Tibial nerve (tissue), 4 donors: Measurements from ENCODE around the gene DPP3. TPM values are rescaled to one million over a fixed set of nuclear protein-coding genes. Genes with fewer than 3 reads are reported as not detected.
"Not testable (repeated sequence)": the region's sequence is repeated elsewhere in the genome, so short reads cannot be mapped to it uniquely, and the experiment has no call there.

ENCODE experiments used
- DNase-seq, 2 donors: peaks; one replicate each; pipeline ENCODE4 v3.0.0-alpha.2; 2019; ENCODE audit warnings: low spot score in 2 of 2
- H3K27ac ChIP-seq, 4 donors: fragments of 200-600 bp; sonication (generic) in 3 of 4; one replicate each; pipeline ENCODE4 v1.5.1; 2017 to 2019; ENCODE audit warnings: mild to moderate bottlenecking in 1 of 4
- H3K27me3 ChIP-seq, 2 donors: fragments of 200-600 bp; sonication (generic) in 1 of 2; one replicate each; pipeline versions ENCODE4 v1.5.1 to v1.6.0; 2017 to 2019
- H3K36me3 ChIP-seq, 3 donors: fragments of 200-600 bp; sonication (generic); one replicate each; pipeline ENCODE4 v1.5.1; 2018 to 2019
- H3K4me1 ChIP-seq, 4 donors: fragments of 200-600 bp; sonication (generic) in 3 of 4; one replicate each; pipeline ENCODE4 v1.5.1; 2017 to 2019
- H3K4me3 ChIP-seq, 4 donors: fragments of 200-600 bp; sonication (generic) in 3 of 4; one replicate each; pipeline ENCODE4 v1.5.1; 2017 to 2019; ENCODE audit warnings: mild to moderate bottlenecking in 1 of 4, moderate library complexity in 1 of 4
- H3K9me3 ChIP-seq, 4 donors: fragments of 200-600 bp; sonication (generic) in 3 of 4; one replicate each; pipeline ENCODE4 v1.5.1; 2017 to 2019
- EP300 ChIP-seq, 2 donors: sonication (generic); formaldehyde crosslinking; IDR thresholded peaks; one replicate each; pipeline ENCODE4 v1.6.1; 2017; ENCODE audit warnings: antibody characterized with exemption in 2 of 2, mild to moderate bottlenecking in 1 of 2
- POLR2A ChIP-seq, 2 donors: fragments of 450-650 bp; IDR thresholded peaks; one replicate each; pipeline ENCODE4 v1.6.1; 2017; ENCODE audit warnings: antibody characterized with exemption in 2 of 2, mild to moderate bottlenecking in 2 of 2, moderate library complexity in 2 of 2
- WGBS, 2 donors: methylation state at CpG; one replicate each; pipeline ENCODE4 v1.1.5; 2018; 5-methylcytosine and 5-hydroxymethylcytosine counted together
- total RNA-seq, 4 donors: library from RNA; depleted of rRNA; stranded (reverse); fragments of >200 nt; gene quantifications; one replicate each; pipeline ENCODE4 v1.1.0, GENCODE V29; 2016
- TF ChIP-seq, protein P1 (sequence below), 5 experiments: fragments of 200-600 bp in 3 of 5; fragments of 450-650 bp in 2 of 5; sonication (generic) in 3 of 5; IDR thresholded peaks; one replicate each; pipeline ENCODE4 v1.5.1; 2016 to 2019; ENCODE audit warnings: antibody characterized with exemption in 5 of 5, mild to moderate bottlenecking in 3 of 5, moderate library complexity in 2 of 5

Gene DPP3
- total RNA-seq, 4 donors from 2014 or later: 12.2 to 41.8 (median 25.0) TPM

DNA sequence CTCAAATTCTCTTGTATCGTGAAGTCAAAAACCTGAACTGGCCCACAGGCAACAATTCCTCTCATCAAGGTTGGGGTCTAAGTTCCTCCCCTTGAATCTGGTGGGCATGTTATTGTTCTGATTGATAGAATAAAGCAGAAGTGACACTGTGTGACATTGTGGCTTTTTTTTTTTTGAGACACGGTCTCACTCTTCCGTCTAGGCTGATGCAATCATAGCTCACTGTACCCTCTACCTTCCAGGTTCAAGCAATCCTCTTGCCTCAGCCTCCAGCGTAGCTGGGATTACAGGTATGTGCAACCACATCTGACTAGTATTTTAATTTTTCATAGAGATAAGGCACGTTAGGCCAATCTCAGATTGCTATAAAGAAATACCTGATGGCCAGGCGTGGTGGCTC lies 22.4 kb upstream of the DPP3 start:
- Histone ChIP-seq H3K4me3 (no peak overlapping the region), H3K27me3 (no peaks in the 10 kb centered on the region), H3K9me3 (peaks cover 0 to 8% (median 0%) of the 10 kb centered on the region in 4 donors), H3K36me3 (no peaks in the 10 kb centered on the region), H3K27ac (no peak overlapping the region), H3K4me1 (no peaks in the 10 kb centered on the region)
- TF ChIP-seq POLR2A (IDR thresholded peaks at IDR 0.05) (no peak), EP300 (IDR thresholded peaks at IDR 0.05) (no peak)
- TF ChIP-seq, protein P1, sequence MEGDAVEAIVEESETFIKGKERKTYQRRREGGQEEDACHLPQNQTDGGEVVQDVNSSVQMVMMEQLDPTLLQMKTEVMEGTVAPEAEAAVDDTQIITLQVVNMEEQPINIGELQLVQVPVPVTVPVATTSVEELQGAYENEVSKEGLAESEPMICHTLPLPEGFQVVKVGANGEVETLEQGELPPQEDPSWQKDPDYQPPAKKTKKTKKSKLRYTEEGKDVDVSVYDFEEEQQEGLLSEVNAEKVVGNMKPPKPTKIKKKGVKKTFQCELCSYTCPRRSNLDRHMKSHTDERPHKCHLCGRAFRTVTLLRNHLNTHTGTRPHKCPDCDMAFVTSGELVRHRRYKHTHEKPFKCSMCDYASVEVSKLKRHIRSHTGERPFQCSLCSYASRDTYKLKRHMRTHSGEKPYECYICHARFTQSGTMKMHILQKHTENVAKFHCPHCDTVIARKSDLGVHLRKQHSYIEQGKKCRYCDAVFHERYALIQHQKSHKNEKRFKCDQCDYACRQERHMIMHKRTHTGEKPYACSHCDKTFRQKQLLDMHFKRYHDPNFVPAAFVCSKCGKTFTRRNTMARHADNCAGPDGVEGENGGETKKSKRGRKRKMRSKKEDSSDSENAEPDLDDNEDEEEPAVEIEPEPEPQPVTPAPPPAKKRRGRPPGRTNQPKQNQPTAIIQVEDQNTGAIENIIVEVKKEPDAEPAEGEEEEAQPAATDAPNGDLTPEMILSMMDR (IDR thresholded peaks at IDR 0.05): no peak
- no peak for DNase-seq
- WGBS, 2 donors: 82 to 85% methylated on average over 6 of the region's 6 CpGs

DNA sequence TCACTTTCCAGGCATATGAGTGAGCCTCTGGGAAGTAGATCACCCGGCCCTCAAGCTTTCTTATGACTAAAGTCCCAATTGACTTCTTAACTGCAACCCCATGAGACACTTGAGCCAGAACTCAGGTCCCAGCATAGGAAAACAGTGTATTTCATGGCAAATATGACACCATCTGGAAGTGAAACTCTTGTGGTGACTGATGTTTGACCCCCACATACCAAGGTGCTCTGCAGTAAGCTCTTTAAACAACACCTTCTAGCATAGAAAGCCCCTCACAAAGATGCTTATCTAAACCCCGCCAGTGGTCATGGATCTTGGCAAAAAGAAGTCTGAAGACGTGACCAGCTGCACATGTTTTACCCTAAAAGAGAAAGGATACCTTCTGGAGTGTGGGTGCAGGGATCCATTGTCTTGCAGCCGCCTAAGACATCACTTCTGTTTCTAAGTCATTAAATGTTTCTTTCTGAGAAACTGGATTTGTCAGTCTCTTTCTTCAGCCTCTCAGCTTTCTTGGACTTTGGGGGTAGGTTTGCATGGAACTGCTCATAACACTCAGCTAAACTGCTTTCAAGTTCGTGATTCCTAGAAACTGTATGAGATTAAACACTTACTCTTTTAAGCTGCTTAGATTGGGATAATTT lies 21.0 kb upstream of the DPP3 start:
- H3K27ac ChIP-seq: no peak overlapping the region
- no peak overlapping the region for H3K4me3 ChIP-seq
- no peaks in the 10 kb centered on the region for H3K36me3 ChIP-seq
- H3K9me3 ChIP-seq: peaks cover 0 to 13% (median 0%) of the 10 kb centered on the region in 4 donors
- WGBS, 2 donors: 57 to 62% methylated on average over 5 of the region's 5 CpGs
- TF ChIP-seq POLR2A (IDR thresholded peaks at IDR 0.05) (no peak), EP300 (IDR thresholded peaks at IDR 0.05) (no peak)
- TF ChIP-seq, protein P1 (IDR thresholded peaks at IDR 0.05): no peak
- H3K4me1 ChIP-seq: no peaks in the 10 kb centered on the region
- no peaks in the 10 kb centered on the region for H3K27me3 ChIP-seq
- no peak for DNase-seq

DNA sequence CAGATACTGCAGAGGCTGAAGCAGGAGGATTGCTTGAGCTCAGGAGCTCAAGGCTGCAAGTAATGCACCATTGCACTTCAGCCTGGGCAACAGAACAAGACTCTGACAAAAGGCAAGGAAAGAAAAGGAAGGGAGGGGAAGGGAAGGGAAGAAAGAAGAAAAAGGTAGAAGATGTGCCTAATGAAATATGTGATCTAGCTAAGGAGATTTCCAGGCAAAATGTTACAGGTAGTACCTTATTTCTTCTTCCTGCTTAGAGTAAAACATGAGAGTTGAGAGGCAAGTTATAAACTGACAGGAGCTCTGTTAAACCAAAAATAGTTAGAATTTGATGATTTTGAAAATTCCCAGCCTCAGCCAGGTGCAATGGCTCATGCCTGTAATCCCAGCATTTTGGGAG lies 18.2 kb upstream of the DPP3 start:
- Histone ChIP-seq H3K4me3 (no peak overlapping the region), H3K27ac (no peak overlapping the region), H3K27me3 (no peaks in the 10 kb centered on the region), H3K9me3 (peaks cover 0 to 13% (median 0%) of the 10 kb centered on the region in 4 donors), H3K36me3 (no peaks in the 10 kb centered on the region), H3K4me1 (peaks cover 0 to 7% (median 0%) of the 10 kb centered on the region in 4 donors)
- TF ChIP-seq POLR2A (IDR thresholded peaks at IDR 0.05): no peak
- TF ChIP-seq EP300 (IDR thresholded peaks at IDR 0.05): no peak
- TF ChIP-seq, protein P1 (IDR thresholded peaks at IDR 0.05): no peak
- DNase-seq: no peak

DNA sequence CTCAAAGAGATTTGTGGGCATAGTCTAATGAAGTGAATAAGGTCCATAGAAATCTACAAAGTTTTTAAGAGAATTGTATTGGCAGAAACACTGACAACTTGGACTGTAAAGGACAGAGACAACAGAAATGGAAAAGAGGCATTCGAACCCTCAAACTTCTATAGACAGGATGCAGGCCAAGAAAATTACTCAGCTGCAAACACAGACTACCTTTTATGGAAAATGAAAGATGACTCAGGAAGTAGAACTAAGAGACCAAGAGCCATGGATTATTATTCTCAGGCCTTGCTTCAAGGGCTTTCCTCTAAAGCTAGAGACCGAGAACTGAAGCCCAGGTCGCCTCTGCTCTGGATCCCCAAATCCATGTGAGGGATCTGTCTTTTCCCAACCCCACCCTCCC lies 17.3 kb upstream of the DPP3 start:
- no peak for DNase-seq
- no peak overlapping the region for H3K4me3 ChIP-seq
- TF ChIP-seq, protein P1 (IDR thresholded peaks at IDR 0.05): no peak
- TF ChIP-seq EP300 (IDR thresholded peaks at IDR 0.05) (no peak), POLR2A (IDR thresholded peaks at IDR 0.05) (no peak)
- H3K36me3 ChIP-seq: no peaks in the 10 kb centered on the region
- peaks cover 0 to 15% (median 6%) of the 10 kb centered on the region in 4 donors for H3K4me1 ChIP-seq
- 91 to 92% methylated on average over 3 of the region's 3 CpGs for WGBS, 2 donors
- H3K9me3 ChIP-seq: peaks cover 0 to 13% (median 0%) of the 10 kb centered on the region in 4 donors
- no peak overlapping the region for H3K27ac ChIP-seq
- H3K27me3 ChIP-seq: no peaks in the 10 kb centered on the region

DNA sequence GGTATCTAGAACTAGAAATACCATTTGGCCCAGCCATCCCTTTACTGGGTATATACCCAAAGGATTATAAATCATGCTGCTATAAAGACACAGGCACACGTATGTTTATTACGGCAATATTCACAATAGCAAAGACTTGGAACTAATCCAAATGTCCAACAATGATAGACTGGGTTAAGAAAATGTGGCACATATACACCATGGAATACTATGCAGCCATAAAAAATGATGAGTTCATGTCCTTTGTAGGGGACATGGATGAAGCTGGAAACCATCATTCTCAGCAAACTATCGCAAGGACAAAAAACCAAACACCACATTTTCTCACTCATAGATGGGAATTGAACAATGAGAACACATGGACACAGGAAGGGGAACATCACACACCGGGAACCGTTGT lies 16.1 kb upstream of the DPP3 start:
- not testable (repeated sequence) for H3K27me3 ChIP-seq, H3K27ac ChIP-seq, DNase-seq, H3K4me3 ChIP-seq, H3K36me3 ChIP-seq
- 87 to 92% methylated on average over 5 of the region's 5 CpGs for WGBS, 2 donors
- peaks cover 0 to 22% (median 7%) of the 10 kb centered on the region in 4 donors for H3K4me1 ChIP-seq
- peaks cover 0 to 13% (median 0%) of the 10 kb centered on the region in 4 donors for H3K9me3 ChIP-seq
